Mesothelial cell of epicardium (in vitro differentiated cells): ENCODE data around the gene LAMB1. TPM values are rescaled to one million over a fixed set of nuclear protein-coding genes. Genes with fewer than 3 reads are reported as not detected.
"Not testable (repeated sequence)": the region's sequence is repeated elsewhere in the genome, so short reads cannot be mapped to it uniquely, and the experiment has no call there.

Experiments used
- DNase-seq, 2 experiments: peaks; one replicate each; pipeline ENCODE4 v3.0.0; 2021; ENCODE audit warnings: low spot score in 2 of 2; ENCODE audit not compliant: unreplicated experiment in 2 of 2
- H3K27ac Mint-ChIP-seq: 2 replicates; pipeline ENCODE4 v1.8.0; 2021; ENCODE audit warnings: mixed read lengths
- H3K27me3 Mint-ChIP-seq: 2 replicates; pipeline ENCODE4 v1.8.0; 2021; ENCODE audit warnings: low read depth, mixed read lengths
- H3K36me3 Mint-ChIP-seq: 2 replicates; pipeline ENCODE4 v1.8.0; 2021; ENCODE audit warnings: mixed read lengths
- H3K4me1 Mint-ChIP-seq: 2 replicates; pipeline ENCODE4 v1.8.0; 2021; ENCODE audit warnings: mixed read lengths
- H3K4me3 Mint-ChIP-seq: 2 replicates; pipeline ENCODE4 v1.8.0; 2021; ENCODE audit warnings: mild to moderate bottlenecking, moderate library complexity, mixed read lengths
- H3K9me3 Mint-ChIP-seq: 2 replicates; pipeline ENCODE4 v1.8.0; 2021; ENCODE audit warnings: mixed read lengths
- total RNA-seq: library from RNA; stranded (reverse); gene quantifications from 3 replicates; pipeline ENCODE4 v1.2.1, GENCODE V29; 2021
- TF ChIP-seq, protein P1 (sequence below): fragments of 200-600 bp; sonication (generic); IDR thresholded peaks from one replicate; pipeline ENCODE4 v1.5.0; 2021; ENCODE audit warnings: antibody characterized with exemption; ENCODE audit not compliant: unreplicated experiment

Gene LAMB1
- total RNA-seq, 1 donor from 2014 or later: 593 TPM

DNA sequence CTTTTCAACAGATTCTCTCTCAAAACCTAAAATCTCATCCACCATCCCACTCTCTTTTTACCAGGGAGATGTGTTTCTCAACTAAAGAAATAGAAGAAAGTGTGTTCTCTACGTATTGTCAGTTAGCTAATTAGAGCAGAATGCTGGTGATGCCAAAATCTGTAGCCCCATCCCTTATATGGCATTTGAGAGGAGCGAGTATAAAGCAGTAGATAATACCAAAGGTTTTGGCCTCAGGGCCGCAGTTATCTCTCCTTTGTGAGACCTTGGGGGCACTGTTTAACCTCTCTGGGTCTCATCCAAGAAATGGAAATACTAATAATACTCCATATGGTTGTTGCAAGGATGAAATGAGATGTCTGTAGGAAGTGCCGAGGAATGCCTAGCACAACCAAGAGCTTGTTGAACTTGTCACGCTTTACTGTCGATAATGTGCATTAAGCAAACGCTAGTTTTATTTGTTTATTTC is 112.4 kb downstream of the LAMB1 start:
- H3K27ac Mint-ChIP-seq: peak overlapping the region; percentile 97

DNA sequence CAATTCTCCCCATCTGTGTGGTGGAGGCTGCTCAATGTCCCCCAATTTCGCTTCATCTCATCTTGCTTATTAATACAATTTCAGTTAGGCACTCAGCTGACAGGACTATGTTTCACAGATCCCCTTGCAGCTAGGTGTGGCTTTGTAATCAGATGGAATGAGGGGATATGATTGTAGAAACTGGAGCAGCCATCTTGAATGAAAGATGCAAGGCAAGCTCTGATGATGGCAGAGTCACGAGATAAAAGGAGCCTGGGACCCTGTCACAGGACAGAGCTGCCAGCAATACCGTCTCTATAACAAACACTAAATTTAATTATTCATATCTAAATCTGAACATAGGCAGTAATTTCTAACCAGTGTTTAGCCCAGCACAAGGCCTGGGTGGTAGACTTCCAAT is 113.0 kb downstream of the LAMB1 start:
- peaks cover 15% of the 10 kb centered on the region for H3K27me3 Mint-ChIP-seq
- peak overlapping the region; percentile 91 for H3K4me3 Mint-ChIP-seq
- TF ChIP-seq, protein P1, sequence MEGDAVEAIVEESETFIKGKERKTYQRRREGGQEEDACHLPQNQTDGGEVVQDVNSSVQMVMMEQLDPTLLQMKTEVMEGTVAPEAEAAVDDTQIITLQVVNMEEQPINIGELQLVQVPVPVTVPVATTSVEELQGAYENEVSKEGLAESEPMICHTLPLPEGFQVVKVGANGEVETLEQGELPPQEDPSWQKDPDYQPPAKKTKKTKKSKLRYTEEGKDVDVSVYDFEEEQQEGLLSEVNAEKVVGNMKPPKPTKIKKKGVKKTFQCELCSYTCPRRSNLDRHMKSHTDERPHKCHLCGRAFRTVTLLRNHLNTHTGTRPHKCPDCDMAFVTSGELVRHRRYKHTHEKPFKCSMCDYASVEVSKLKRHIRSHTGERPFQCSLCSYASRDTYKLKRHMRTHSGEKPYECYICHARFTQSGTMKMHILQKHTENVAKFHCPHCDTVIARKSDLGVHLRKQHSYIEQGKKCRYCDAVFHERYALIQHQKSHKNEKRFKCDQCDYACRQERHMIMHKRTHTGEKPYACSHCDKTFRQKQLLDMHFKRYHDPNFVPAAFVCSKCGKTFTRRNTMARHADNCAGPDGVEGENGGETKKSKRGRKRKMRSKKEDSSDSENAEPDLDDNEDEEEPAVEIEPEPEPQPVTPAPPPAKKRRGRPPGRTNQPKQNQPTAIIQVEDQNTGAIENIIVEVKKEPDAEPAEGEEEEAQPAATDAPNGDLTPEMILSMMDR: no peak

More for the DNA sequence above, 112.4 kb downstream of the LAMB1 start:
- peaks cover 13% of the 10 kb centered on the region for H3K27me3 Mint-ChIP-seq
- DNase-seq: no peak
- H3K9me3 Mint-ChIP-seq: peaks cover 4% of the 10 kb centered on the region
- TF ChIP-seq, protein P1: no peak
- peaks cover 25% of the 10 kb centered on the region for H3K4me1 Mint-ChIP-seq
- H3K4me3 Mint-ChIP-seq: peak overlapping the region; percentile 91
- peaks cover 4% of the 10 kb centered on the region for H3K36me3 Mint-ChIP-seq

DNA sequence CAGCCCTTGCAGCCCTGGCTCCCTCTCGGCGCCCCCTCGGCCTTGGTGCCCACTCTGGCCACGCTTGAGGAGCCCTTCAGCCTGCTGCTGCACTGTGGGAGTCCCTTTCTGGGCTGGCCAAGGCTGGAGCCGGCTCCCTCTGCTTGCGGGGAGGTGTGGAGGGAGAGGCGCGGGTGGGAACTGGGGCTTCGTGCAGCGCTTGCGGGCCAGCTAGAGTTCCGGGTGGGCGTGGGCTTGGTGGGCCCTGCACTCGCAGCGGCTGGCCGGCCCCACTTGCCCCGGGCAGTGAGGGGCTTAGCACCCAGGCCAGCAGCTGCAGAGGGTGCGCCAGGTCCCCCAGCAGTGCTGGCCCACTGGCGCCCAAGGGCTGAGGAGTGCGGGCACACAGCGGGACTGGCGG is 115.1 kb downstream of the LAMB1 start:
- H3K4me1 Mint-ChIP-seq: peaks cover 15% of the 10 kb centered on the region
- not testable (repeated sequence) for H3K36me3 Mint-ChIP-seq, DNase-seq, H3K9me3 Mint-ChIP-seq, H3K27ac Mint-ChIP-seq, H3K4me3 Mint-ChIP-seq
- peaks cover 24% of the 10 kb centered on the region for H3K27me3 Mint-ChIP-seq

More for the DNA sequence above, 113.0 kb downstream of the LAMB1 start:
- Mint-ChIP-seq H3K9me3 (peaks cover 4% of the 10 kb centered on the region), H3K27ac (no peak overlapping the region), H3K4me1 (peaks cover 25% of the 10 kb centered on the region), H3K36me3 (peaks cover 4% of the 10 kb centered on the region)
- no peak for DNase-seq

DNA sequence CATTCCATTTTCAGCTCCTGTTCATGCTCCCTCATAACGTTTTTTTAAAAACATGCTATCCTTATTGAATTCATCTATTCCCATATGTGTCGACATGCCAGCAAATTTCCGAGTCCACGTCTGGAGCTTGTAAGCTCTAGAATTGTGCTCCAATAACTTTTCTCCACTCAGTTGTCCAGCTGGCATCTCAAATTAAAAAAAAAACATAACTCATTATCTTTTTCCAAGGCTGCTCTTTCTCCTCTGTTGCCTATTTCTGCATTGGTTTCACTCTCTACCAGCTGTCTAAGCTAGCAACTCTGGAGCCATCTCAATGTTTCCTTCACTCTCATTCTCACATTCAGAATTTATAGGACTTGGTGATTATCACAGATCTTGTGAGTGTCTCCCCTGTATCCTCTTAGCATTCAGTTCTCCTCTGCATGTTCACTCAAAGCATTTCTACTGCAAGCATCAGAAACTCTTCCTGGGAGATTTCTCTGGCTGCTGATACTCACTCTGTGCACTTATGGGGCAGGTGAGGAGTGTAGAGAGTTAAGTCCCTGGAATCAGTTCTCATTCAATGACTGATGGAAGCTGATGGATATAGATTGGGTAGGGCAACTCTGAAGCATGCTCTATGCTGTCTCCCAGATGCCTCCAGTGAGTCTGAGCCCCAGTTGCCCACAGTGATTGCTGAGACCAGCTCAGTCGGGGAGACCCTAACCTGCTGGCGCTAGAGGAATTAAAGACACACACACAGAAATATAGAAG is 118.7 kb downstream of the LAMB1 start:
- no peak for DNase-seq
- Mint-ChIP-seq H3K27me3 (peaks cover 41% of the 10 kb centered on the region), H3K4me1 (no peaks in the 10 kb centered on the region), H3K27ac (no peak overlapping the region), H3K4me3 (no peak overlapping the region), H3K9me3 (peaks cover 4% of the 10 kb centered on the region), H3K36me3 (no peaks in the 10 kb centered on the region)
- TF ChIP-seq, protein P1: no peak

DNA sequence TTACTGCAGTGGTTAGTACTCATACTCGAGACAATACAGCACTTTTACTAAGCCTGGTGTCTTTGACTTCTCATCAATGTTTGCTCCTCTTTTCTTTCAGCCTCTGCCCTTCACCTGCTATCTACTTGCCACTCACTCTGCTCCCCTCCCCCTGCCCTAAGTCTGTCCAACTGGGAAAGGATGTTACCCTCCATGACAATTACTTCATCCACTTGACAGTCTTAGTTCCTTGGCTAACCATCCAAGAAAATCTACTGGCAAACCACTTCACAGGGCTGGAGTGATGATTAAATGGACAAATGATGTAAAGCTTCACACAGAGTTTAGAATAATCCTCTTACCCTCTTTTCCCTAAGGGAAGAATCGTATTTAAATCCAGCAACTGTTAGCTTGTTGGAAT is 120.2 kb downstream of the LAMB1 start:
- no peaks in the 10 kb centered on the region for H3K9me3 Mint-ChIP-seq
- TF ChIP-seq, protein P1: no peak
- no peak overlapping the region for H3K27ac Mint-ChIP-seq
- no peak overlapping the region for H3K4me3 Mint-ChIP-seq
- H3K36me3 Mint-ChIP-seq: no peaks in the 10 kb centered on the region
- DNase-seq: no peak
- peaks cover 41% of the 10 kb centered on the region for H3K27me3 Mint-ChIP-seq
- H3K4me1 Mint-ChIP-seq: no peaks in the 10 kb centered on the region

DNA sequence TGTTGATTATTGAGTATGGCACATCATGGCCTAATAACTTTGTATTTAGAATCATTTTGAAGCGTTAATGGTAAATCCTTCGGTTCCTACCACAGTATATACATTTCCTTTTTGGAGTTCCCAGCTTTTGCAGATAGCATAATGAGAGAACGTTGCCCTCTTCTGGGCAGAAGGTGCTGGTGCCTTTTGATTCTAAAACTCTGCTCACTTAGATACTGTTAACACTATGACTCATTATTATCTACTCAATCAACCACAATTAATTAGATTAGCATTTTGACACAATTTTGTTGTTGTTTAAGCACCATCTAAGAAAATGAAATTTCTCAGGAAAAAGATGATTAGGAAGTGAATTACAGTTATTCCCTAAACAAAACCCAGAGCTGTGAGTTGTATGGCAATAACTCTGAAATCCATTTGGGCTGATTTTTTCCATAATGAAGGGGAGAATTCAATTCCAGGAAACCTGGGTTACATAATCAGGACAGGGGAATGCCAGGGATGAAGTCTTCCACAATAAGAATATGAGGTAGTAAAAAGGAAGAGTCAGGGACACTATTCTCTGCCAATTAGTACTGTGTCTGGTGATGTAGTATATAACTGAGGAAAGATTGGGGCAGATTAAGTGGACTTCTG is 123.4 kb downstream of the LAMB1 start:
- Mint-ChIP-seq H3K27me3 (peaks cover 24% of the 10 kb centered on the region), H3K4me3 (no peak overlapping the region), H3K36me3 (no peaks in the 10 kb centered on the region), H3K9me3 (no peaks in the 10 kb centered on the region), H3K4me1 (no peaks in the 10 kb centered on the region), H3K27ac (no peak overlapping the region)
- no peak for DNase-seq
- TF ChIP-seq, protein P1: peak; percentile 64
